Spleen (tissue), 7 donors: Measurements from ENCODE around the gene TBC1D32.

Experiments used
- POLR2A ChIP-seq, 3 donors: fragments of 450-650 bp; IDR thresholded peaks; one replicate each; pipeline ENCODE4 v1.5.1; 2017; ENCODE audit warnings: antibody characterized with exemption in 3 of 3, mild to moderate bottlenecking in 1 of 3
- TF ChIP-seq, protein P1 (sequence below), 11 experiments: fragments of 200-600 bp in 7 of 11; fragments of 450-650 bp in 4 of 11; sonication (generic) in 4 of 11; IDR thresholded peaks in 8 of 11; conservative IDR thresholded peaks in 3 of 11; 1 replicate in 7 of 11; 2 replicates in 4 of 11; pipeline versions ENCODE4 v1.4.0 to v1.8.0; 2016 to 2021; ENCODE audit warnings: antibody characterized with exemption in 11 of 11, inconsistent platforms in 4 of 11, mild to moderate bottlenecking in 1 of 11
- donor health status: DM: no; HTN: no; CAD: no; lungs with moderate emphysema.
- donor health status: DM: no; HTN: no; CAD: no.
- donor health status: DM: no; HTN: no; CAD: no.

DNA sequence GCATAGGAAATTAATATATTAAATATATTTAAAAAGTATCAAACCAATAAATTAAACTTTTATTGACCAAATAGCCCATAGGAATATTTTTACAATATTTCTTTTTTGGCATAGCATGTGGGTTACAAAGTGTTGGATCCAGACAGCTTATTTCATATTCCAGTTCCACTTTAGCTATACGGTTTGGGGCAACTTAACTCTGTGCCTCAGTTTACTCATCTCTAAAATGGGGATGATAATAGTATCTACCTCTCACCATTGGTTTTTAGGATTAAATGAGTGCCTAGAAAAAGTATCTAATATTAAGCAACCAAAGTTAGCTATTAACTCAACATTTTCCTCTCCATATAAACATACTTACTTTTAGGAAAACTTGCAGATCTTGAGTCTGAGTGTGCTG lies 243.8 kb downstream of the TBC1D32 start:
- TF ChIP-seq, protein P1, sequence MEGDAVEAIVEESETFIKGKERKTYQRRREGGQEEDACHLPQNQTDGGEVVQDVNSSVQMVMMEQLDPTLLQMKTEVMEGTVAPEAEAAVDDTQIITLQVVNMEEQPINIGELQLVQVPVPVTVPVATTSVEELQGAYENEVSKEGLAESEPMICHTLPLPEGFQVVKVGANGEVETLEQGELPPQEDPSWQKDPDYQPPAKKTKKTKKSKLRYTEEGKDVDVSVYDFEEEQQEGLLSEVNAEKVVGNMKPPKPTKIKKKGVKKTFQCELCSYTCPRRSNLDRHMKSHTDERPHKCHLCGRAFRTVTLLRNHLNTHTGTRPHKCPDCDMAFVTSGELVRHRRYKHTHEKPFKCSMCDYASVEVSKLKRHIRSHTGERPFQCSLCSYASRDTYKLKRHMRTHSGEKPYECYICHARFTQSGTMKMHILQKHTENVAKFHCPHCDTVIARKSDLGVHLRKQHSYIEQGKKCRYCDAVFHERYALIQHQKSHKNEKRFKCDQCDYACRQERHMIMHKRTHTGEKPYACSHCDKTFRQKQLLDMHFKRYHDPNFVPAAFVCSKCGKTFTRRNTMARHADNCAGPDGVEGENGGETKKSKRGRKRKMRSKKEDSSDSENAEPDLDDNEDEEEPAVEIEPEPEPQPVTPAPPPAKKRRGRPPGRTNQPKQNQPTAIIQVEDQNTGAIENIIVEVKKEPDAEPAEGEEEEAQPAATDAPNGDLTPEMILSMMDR (IDR thresholded peaks at IDR 0.05 in 8 of 11, conservative IDR thresholded peaks at IDR 0.05 in 3 of 11), result no peak
- TF ChIP-seq POLR2A (IDR thresholded peaks at IDR 0.05), result no peak
